SK-N-SH (cell line): ENCODE data around the gene PPP4C. TPM values are rescaled to one million over a fixed set of nuclear protein-coding genes. Genes with fewer than 3 reads are reported as not detected.
A peak's percentile ranks its signal among the peaks of the same experiment; 100 is the strongest.

Experiments used
- CTCF ChIA-PET: fragments of 300-600, 350-600 bp; formaldehyde crosslinking; extraction: SDS; loops from one replicate; lab custom pipeline; 2021; lab: Yijun Ruan, JAX
- POLR2A ChIA-PET: fragments of 350-600 bp; sonication (Branson Sonifier 250); formaldehyde crosslinking; extraction: SDS; loops from one replicate; lab custom pipeline; 2020; ENCODE audit warnings: antibody characterized with exemption, inconsistent platforms; lab: Yijun Ruan, JAX
- DNase-seq: peaks from one replicate; pipeline ENCODE4 v3.0.0; 2012
- H2AFZ ChIP-seq: fragments of 200-600 bp; sonication (generic); 2 replicates; pipeline ENCODE4 v1.8.1; 2016; ENCODE audit warnings: antibody characterized with exemption, mild to moderate bottlenecking, low read depth
- H3F3A ChIP-seq: fragments of 200-600 bp; sonication (generic); replicated peaks from 2 replicates; pipeline ENCODE3; 2016; ENCODE audit warnings: antibody characterized with exemption, mild to moderate bottlenecking; ENCODE audit not compliant: insufficient read depth
- H3K27ac ChIP-seq, 2 experiments: fragments of 200-500 bp in 1 of 2; fragments of 200-600 bp in 1 of 2; sonication (Bioruptor generic) in 1 of 2; sonication (generic), shearing (Covaris generic) in 1 of 2; 2 replicates each; pipeline versions ENCODE4 v1.5.1 to v1.6.1; 2014 to 2016; ENCODE audit warnings: low read depth in 2 of 2, inconsistent platforms in 1 of 2, low read length in 1 of 2, mild to moderate bottlenecking in 1 of 2, mixed read lengths in 1 of 2
- H3K27me3 ChIP-seq: fragments of 200-600 bp; sonication (generic), shearing (Covaris generic); 2 replicates; pipeline ENCODE4 v1.6.1; 2016; ENCODE audit warnings: mixed run types; ENCODE audit not compliant: insufficient read depth
- H3K36me3 ChIP-seq, 2 experiments: fragments of 200-500 bp in 1 of 2; fragments of 200-600 bp in 1 of 2; sonication (Bioruptor generic) in 1 of 2; sonication (generic) in 1 of 2; replicated peaks in 1 of 2; 2 replicates each; pipeline versions ENCODE3 to v1.5.1; 2014 to 2016; ENCODE audit warnings: low read length in 1 of 2, mild to moderate bottlenecking in 1 of 2; ENCODE audit not compliant: insufficient read depth in 2 of 2, control insufficient read depth in 1 of 2
- H3K4me1 ChIP-seq, 2 experiments: fragments of 200-500 bp in 1 of 2; fragments of 200-600 bp in 1 of 2; sonication (Bioruptor generic) in 1 of 2; sonication (generic), shearing (Covaris generic) in 1 of 2; 2 replicates each; pipeline versions ENCODE4 v1.5.1 to v1.6.1; 2014 to 2016; ENCODE audit warnings: low read depth in 1 of 2, low read length in 1 of 2, mixed run types in 1 of 2; ENCODE audit not compliant: insufficient read depth in 2 of 2, control insufficient read depth in 1 of 2
- H3K4me2 ChIP-seq: fragments of 200-600 bp; sonication (generic), shearing (Covaris generic); 2 replicates; pipeline ENCODE4 v1.6.1; 2017; ENCODE audit warnings: mixed run types
- H3K4me3 ChIP-seq, 2 experiments: fragments of 200-500 bp in 1 of 2; fragments of 200-600 bp in 1 of 2; sonication (Bioruptor generic) in 1 of 2; sonication (generic), shearing (Covaris generic) in 1 of 2; 2 replicates each; pipeline versions ENCODE4 v1.5.1 to v1.8.1; 2014 to 2016; ENCODE audit warnings: low read depth in 2 of 2, inconsistent platforms in 1 of 2, low read length in 1 of 2, mild to moderate bottlenecking in 1 of 2, mixed read lengths in 1 of 2, moderate library complexity in 1 of 2
- H3K79me2 ChIP-seq: fragments of 200-600 bp; sonication (generic); 2 replicates; pipeline ENCODE4 v1.8.1; 2017; ENCODE audit warnings: mild to moderate bottlenecking; ENCODE audit not compliant: insufficient read depth
- H3K9ac ChIP-seq: fragments of 200-600 bp; sonication (generic); 2 replicates; pipeline ENCODE4 v1.6.1; 2017; ENCODE audit warnings: mixed run types
- H3K9me2 ChIP-seq: fragments of 200-600 bp; sonication (generic); 2 replicates; pipeline ENCODE4 v1.6.1; 2017; ENCODE audit warnings: mixed run types
- H3K9me3 ChIP-seq: fragments of 200-600 bp; sonication (generic); 2 replicates; pipeline ENCODE4 v1.6.1; 2017; ENCODE audit warnings: mixed run types, mild to moderate bottlenecking, moderate library complexity
- H4K20me1 ChIP-seq: fragments of 200-600 bp; sonication (generic); 2 replicates; pipeline ENCODE4 v1.6.1; 2017; ENCODE audit warnings: mild to moderate bottlenecking, mixed run types; ENCODE audit not compliant: insufficient read depth
- EP300 ChIP-seq, 2 experiments: IDR thresholded peaks; 2 replicates each; pipeline versions ENCODE4 v1.4.0 to v1.6.1; 2012; ENCODE audit warnings: borderline replicate concordance in 1 of 2, low read depth in 1 of 2, low read length in 1 of 2
- EZH2phosphoT487 ChIP-seq: fragments of 200-600 bp; sonication (generic); IDR thresholded peaks from 2 replicates; pipeline ENCODE4 v1.6.1; 2017; ENCODE audit warnings: low read depth, mixed run types, mild to moderate bottlenecking, antibody characterized with exemption, moderate library complexity, borderline replicate concordance
- FOSL2 ChIP-seq: IDR thresholded peaks from 2 replicates; pipeline ENCODE4 v1.4.0; 2012; ENCODE audit warnings: low read depth, mild to moderate bottlenecking, moderate library complexity, borderline replicate concordance
- FOXM1 ChIP-seq: IDR thresholded peaks from 2 replicates; pipeline ENCODE4 v1.4.0; 2012; ENCODE audit warnings: low read depth, mild to moderate bottlenecking
- GABPA ChIP-seq: IDR thresholded peaks from 2 replicates; pipeline ENCODE4 v1.4.0; 2012; ENCODE audit warnings: low read depth, mild to moderate bottlenecking
- JUND ChIP-seq: IDR thresholded peaks from 2 replicates; pipeline ENCODE4 v1.4.0; 2012
- MEF2A ChIP-seq: IDR thresholded peaks from 2 replicates; pipeline ENCODE4 v1.4.0; 2012; ENCODE audit warnings: low read depth, borderline replicate concordance
- MXI1 ChIP-seq: IDR thresholded peaks from 2 replicates; pipeline ENCODE4 v1.6.1; 2012; ENCODE audit warnings: mild to moderate bottlenecking, low read depth, low read length, improper control_type of control experiment
- NRF1 ChIP-seq: IDR thresholded peaks from 2 replicates; pipeline ENCODE4 v1.6.1; 2012; ENCODE audit warnings: low read depth, mild to moderate bottlenecking, low read length
- RAD21 ChIP-seq: IDR thresholded peaks from 2 replicates; pipeline ENCODE4 v1.6.1; 2012; ENCODE audit warnings: mild to moderate bottlenecking, low read length
- TAF1 ChIP-seq: IDR thresholded peaks from 2 replicates; pipeline ENCODE4 v1.6.1; 2012; ENCODE audit warnings: low read depth, mild to moderate bottlenecking, low read length, moderate library complexity, borderline replicate concordance
- TCF12 ChIP-seq: IDR thresholded peaks from 2 replicates; pipeline ENCODE4 v1.4.0; 2012
- YY1 ChIP-seq: IDR thresholded peaks from 2 replicates; pipeline ENCODE4 v1.4.0; 2012; ENCODE audit warnings: low read depth, mild to moderate bottlenecking
- WGBS: methylation state at CpG from one replicate; pipeline ENCODE4 v1.1.6; 2017; ENCODE audit warnings: low lambda C conversion rate; 5-methylcytosine and 5-hydroxymethylcytosine counted together
- polyA plus RNA-seq, 3 experiments: library from polyadenylated mRNA; depleted of rRNA; stranded (reverse); fragments of >200 nt; gene quantifications; 2 replicates each; pipeline ENCODE4 v1.2.3, GENCODE V29; 2012
- TF ChIP-seq, protein P1 (sequence below): IDR thresholded peaks from 2 replicates; pipeline ENCODE4 v1.4.0; 2012; ENCODE audit warnings: low read depth, borderline replicate concordance
- TF ChIP-seq, protein P2 (sequence below): IDR thresholded peaks from 2 replicates; pipeline ENCODE4 v1.4.0; 2012; ENCODE audit warnings: low read depth
- TF ChIP-seq, protein P3 (sequence below): IDR thresholded peaks from 2 replicates; pipeline ENCODE4 v1.6.1; 2012; ENCODE audit warnings: mild to moderate bottlenecking, low read depth, low read length, moderate library complexity
- TF ChIP-seq, protein P4 (sequence below): IDR thresholded peaks from 2 replicates; pipeline ENCODE4 v1.4.0; 2012; ENCODE audit warnings: low read depth, borderline replicate concordance
- TF ChIP-seq, protein P5 (sequence below): fragments of 150-350 bp; IDR thresholded peaks from 2 replicates; pipeline ENCODE4 v1.6.1; 2017; ENCODE audit warnings: antibody characterized with exemption, low read length, low read depth, borderline replicate concordance

PPP4C gene
- polyA plus RNA-seq, 1 of the 3 experiments (the other 2 are of a cell fraction), result 339 TPM

DNA sequence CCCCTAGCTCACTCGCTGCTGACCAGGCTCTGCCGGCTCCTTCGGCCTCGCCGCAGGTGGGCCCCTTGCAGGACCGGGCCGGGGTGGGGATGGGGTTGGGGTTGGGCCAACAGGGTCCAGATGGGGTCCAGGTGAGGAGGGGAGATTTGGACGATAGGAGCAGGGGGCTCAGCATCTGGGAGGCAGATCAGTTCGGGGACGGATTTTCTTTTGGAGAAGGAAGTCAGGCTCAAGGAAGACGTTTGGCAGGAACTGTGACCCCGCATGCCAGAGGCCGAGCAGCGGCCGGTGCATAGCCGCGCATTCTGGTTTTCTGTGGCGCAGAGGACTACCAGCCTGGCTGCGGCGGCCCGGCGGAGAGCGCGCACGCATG is 11.1 kb upstream of the PPP4C start (continued):
- no peak for TF ChIP-seq YY1
- TF ChIP-seq FOXM1, result no peak
- no peak for TF ChIP-seq GABPA
- TF ChIP-seq, protein P1, sequence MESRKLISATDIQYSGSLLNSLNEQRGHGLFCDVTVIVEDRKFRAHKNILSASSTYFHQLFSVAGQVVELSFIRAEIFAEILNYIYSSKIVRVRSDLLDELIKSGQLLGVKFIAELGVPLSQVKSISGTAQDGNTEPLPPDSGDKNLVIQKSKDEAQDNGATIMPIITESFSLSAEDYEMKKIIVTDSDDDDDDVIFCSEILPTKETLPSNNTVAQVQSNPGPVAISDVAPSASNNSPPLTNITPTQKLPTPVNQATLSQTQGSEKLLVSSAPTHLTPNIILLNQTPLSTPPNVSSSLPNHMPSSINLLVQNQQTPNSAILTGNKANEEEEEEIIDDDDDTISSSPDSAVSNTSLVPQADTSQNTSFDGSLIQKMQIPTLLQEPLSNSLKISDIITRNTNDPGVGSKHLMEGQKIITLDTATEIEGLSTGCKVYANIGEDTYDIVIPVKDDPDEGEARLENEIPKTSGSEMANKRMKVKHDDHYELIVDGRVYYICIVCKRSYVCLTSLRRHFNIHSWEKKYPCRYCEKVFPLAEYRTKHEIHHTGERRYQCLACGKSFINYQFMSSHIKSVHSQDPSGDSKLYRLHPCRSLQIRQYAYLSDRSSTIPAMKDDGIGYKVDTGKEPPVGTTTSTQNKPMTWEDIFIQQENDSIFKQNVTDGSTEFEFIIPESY, result no peak
- no peak for TF ChIP-seq TAF1
- TF ChIP-seq, protein P2, sequence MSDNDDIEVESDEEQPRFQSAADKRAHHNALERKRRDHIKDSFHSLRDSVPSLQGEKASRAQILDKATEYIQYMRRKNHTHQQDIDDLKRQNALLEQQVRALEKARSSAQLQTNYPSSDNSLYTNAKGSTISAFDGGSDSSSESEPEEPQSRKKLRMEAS, result no peak
- TF ChIP-seq RAD21, result no peak

DNA sequence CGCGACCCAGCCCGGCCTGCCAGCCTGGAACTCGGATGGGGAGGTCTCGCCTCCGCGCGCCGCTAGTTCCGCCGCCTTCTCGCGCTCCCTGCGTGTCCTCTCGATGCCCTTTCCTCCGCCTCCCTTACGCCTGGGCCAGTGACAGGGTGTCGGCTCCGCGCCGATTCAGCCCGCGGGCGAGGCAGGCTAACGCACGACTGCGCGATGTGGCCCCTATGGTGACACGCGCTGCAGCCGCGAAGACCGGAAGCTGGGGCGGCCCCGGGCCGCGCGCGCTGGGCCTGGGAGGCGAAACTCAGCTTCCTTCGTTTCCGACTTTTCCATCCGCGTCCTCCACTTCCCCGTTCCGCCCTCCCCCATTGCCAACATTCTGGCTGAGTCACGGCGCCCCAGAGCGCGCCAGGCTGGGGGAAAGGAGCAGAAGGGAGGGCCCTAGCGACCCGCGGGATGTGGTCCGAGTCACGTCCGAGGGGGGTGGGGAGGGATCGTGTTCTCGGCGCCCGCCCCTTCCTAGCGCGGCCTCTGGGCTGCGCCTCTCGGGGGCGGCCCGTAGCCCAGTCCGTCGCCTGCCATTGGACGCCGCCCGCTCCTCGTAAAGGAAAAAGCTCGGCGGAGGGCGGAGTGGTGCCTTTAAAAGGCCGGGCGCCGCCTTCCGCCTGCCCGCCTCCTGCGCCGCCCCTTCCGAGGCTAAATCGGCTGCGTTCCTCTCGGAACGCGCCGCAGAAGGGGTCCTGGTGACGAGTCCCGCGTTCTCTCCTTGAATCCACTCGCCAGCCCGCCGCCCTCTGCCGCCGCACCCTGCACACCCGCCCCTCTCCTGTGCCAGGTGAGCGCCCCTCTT is 10.5 kb upstream of the PPP4C start, which contains the start of gene ALDOA:
Gene ALDOA (plus strand): TSS at position 659 of the 841 bp plus-strand sequence. CDS start 1,138 bp downstream, outside the sequence.
- ChIA-PET CTCF (interaction anchor here (1.0 to 6.7 kb wide), 7 partner anchors 11 to 48 kb away, joined by 3 to 68 read pairs (median 5); partner anchors contain the start of genes GDPD3, TBX6 and TLCD3B), POLR2A (interaction anchor here (0.5 to 5.1 kb wide), 19 partner anchors 9 to 386 kb away, joined by 3 to 57 read pairs (median 4); partner anchors contain the start of genes DOC2A, KCTD13, KIF22 and PPP4C)
- Histone ChIP-seq H3K79me2 (peaks cover 67% of the 10 kb centered on the region), H3K36me3 (peaks cover 32 to 46% of the 10 kb centered on the region in 2 experiments), H3K4me2 (peak within 1 kb of the TSS; percentile 100), H3K9ac (peak within 1 kb of the TSS; percentile 99), H3K9me3 (no peaks in the 10 kb centered on the region), H3K27ac (peak within 1 kb of the TSS; percentile 98 to 99), H4K20me1 (peaks cover 43% of the 10 kb centered on the region), H2AFZ (peak within 1 kb of the TSS; percentile 76; the same call in 1 of the 2 replicates), H3K4me3 (peak within 1 kb of the TSS; percentile 92 to 98), H3K9me2 (no peaks in the 10 kb centered on the region), H3F3A (peaks cover 39% of the 10 kb centered on the region), H3K4me1 (peaks cover 39 to 45% of the 10 kb centered on the region in 2 experiments), H3K27me3 (no peaks in the 10 kb centered on the region)
- 3% methylated on average over 6 of the region's 99 CpGs for WGBS
- peak; percentile 96 for DNase-seq
- peak; percentile 81 for TF ChIP-seq JUND
- peak; percentile 69 for TF ChIP-seq MXI1
- TF ChIP-seq, protein P3, sequence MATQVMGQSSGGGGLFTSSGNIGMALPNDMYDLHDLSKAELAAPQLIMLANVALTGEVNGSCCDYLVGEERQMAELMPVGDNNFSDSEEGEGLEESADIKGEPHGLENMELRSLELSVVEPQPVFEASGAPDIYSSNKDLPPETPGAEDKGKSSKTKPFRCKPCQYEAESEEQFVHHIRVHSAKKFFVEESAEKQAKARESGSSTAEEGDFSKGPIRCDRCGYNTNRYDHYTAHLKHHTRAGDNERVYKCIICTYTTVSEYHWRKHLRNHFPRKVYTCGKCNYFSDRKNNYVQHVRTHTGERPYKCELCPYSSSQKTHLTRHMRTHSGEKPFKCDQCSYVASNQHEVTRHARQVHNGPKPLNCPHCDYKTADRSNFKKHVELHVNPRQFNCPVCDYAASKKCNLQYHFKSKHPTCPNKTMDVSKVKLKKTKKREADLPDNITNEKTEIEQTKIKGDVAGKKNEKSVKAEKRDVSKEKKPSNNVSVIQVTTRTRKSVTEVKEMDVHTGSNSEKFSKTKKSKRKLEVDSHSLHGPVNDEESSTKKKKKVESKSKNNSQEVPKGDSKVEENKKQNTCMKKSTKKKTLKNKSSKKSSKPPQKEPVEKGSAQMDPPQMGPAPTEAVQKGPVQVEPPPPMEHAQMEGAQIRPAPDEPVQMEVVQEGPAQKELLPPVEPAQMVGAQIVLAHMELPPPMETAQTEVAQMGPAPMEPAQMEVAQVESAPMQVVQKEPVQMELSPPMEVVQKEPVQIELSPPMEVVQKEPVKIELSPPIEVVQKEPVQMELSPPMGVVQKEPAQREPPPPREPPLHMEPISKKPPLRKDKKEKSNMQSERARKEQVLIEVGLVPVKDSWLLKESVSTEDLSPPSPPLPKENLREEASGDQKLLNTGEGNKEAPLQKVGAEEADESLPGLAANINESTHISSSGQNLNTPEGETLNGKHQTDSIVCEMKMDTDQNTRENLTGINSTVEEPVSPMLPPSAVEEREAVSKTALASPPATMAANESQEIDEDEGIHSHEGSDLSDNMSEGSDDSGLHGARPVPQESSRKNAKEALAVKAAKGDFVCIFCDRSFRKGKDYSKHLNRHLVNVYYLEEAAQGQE, result no peak
- peak; percentile 89 for TF ChIP-seq TAF1
- TF ChIP-seq NRF1, result peak; percentile 92
- TF ChIP-seq EZH2phosphoT487, result no peak
- no peak for TF ChIP-seq RAD21
- TF ChIP-seq, protein P1, result peak; percentile 55; the same call in 1 of the 2 replicates
- no peak for TF ChIP-seq MEF2A
- peak; percentile 28 to 62; a peak in 2 of 4 replicates for TF ChIP-seq EP300 (IDR thresholded peaks at IDR 0.05; ENCODE audit: borderline replicate concordance in 1 of 2, low read depth in 1 of 2, low read length in 1 of 2)
- TF ChIP-seq, protein P4, sequence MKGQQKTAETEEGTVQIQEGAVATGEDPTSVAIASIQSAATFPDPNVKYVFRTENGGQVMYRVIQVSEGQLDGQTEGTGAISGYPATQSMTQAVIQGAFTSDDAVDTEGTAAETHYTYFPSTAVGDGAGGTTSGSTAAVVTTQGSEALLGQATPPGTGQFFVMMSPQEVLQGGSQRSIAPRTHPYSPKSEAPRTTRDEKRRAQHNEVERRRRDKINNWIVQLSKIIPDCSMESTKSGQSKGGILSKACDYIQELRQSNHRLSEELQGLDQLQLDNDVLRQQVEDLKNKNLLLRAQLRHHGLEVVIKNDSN, result 0 out of 2 replicates have a peak, but pooled peaks have one; percentile 24
- TF ChIP-seq, protein P5, sequence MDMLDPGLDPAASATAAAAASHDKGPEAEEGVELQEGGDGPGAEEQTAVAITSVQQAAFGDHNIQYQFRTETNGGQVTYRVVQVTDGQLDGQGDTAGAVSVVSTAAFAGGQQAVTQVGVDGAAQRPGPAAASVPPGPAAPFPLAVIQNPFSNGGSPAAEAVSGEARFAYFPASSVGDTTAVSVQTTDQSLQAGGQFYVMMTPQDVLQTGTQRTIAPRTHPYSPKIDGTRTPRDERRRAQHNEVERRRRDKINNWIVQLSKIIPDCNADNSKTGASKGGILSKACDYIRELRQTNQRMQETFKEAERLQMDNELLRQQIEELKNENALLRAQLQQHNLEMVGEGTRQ, result no peak
- TF ChIP-seq TCF12, result peak; percentile 57
- TF ChIP-seq FOSL2, result peak; percentile 87
